Lower leg skin (tissue), 3 donors: ENCODE results near the gene ZNF532.

Source experiments
- CTCF ChIP-seq, 3 donors: fragments of 450-650 bp; IDR thresholded peaks; one replicate each; pipeline ENCODE4 v1.5.1; 2016; ENCODE audit warnings: antibody characterized with exemption in 3 of 3, mild to moderate bottlenecking in 3 of 3, moderate library complexity in 2 of 3
- POLR2A ChIP-seq, 2 donors: fragments of 450-650 bp; IDR thresholded peaks; one replicate each; pipeline ENCODE4 v1.6.1; 2016 to 2017; ENCODE audit warnings: antibody characterized with exemption in 2 of 2, mild to moderate bottlenecking in 1 of 2, moderate library complexity in 1 of 2

- TF ChIP-seq POLR2A (IDR thresholded peaks at IDR 0.05) (no peak), CTCF (IDR thresholded peaks at IDR 0.05) (no peak)
These were observed 133.2 kb downstream of the ZNF532 start for GRCh38 chr18:58997811-58998337.
